Left cardiac atrium (tissue), 4 donors: ENCODE data around the gene RNF144A. TPM values are rescaled to one million over a fixed set of nuclear protein-coding genes. Genes with fewer than 3 reads are reported as not detected.

Experiments
- ATAC-seq, 2 donors: fragments of 200-7000 bp; cut with Tn5 transposase; one replicate each; pipeline ENCODE4 v1.9.1; 2020; ENCODE audit warnings: mild to moderate bottlenecking in 2 of 2, moderate library complexity in 2 of 2
- DNase-seq: peaks from one replicate; pipeline ENCODE4 v3.0.0-alpha.2; 2020
- intact Hi-C, 2 donors: fragments of 100-400 bp; cut with DNase I; formaldehyde crosslinking; loops; one replicate each; pipeline versions ENCODE4 v1.14.1 to v1.15.1; 2022 to 2023
- total RNA-seq, 2 donors: library from RNA; stranded (reverse); fragmentation: NEBNext Ultra II Directional; extraction: Animal tissue kit (Norgen Biotek cat#: 25700); gene quantifications; one replicate each; pipeline ENCODE4 v1.2.1, GENCODE V29; 2021
- donor health status: DM: no; HTN: yes; CAD: no.
- donor health status: DM: no; HTN: yes; CAD: no; lungs with severe emphysema.
- donor health status: DM: yes; HTN: yes; CAD: no.
- donor health status: Dilated cardiomyopathy.

RNF144A gene
- total RNA-seq, 2 donors from 2014 or later: 4.4 to 10.4 TPM

- intact Hi-C loops: loop anchor here in 1 of 2 donors (5.0 kb wide), 1 partner anchor 89 kb away; no protein-coding TSS in a partner anchor
- DNase-seq: no peak
- ATAC-seq: no peak
These were observed 94.3 kb downstream of the RNF144A start for GRCh38 chr2:7011356-7012083.

- DNase-seq (peak; percentile 58), ATAC-seq (peak in 1 of 2 donors; percentile 2)
- intact Hi-C loops: loop anchor here in 1 of 2 donors (5.0 kb wide), 1 partner anchor 90 kb away; no protein-coding TSS in a partner anchor
These were observed 95.0 kb downstream of the RNF144A start for GRCh38 chr2:7012141-7012764.

- intact Hi-C loops: loop anchor here in 1 of 2 donors (5.0 kb wide), 1 partner anchor 91 kb away; no protein-coding TSS in a partner anchor
- no peak for DNase-seq
- no peak for ATAC-seq
These were observed 96.4 kb downstream of the RNF144A start for GRCh38 chr2:7013471-7014160.

DNA sequence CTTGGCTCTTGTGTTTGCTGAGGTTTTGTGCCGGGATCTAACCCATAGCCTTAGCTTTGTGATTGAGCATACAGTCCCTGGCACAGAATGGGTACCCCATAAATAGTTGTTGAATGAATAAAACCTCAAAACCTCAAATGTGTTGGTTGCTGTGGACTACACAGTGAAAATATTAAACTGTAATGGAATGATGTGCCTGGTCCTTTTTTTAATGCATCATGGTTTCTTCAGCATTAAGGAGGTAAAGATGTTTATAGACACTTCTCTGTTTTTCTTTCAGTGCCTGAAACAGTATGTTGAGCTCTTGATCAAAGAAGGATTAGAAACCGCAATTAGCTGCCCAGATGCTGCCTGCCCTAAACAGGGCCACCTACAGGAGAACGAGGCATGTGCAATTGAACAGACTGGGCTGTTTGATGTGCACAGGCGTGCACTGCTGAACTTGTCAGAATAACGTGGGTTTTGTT is 97.0 kb downstream of the RNF144A start:
- ATAC-seq: no peak
- intact Hi-C loops: loop anchor here in 1 of 2 donors (5.0 kb wide), 1 partner anchor 92 kb away; no protein-coding TSS in a partner anchor
- DNase-seq: no peak

GRCh38 chr2:7015007-7015950 is 98.1 kb downstream of the RNF144A start:
- DNase-seq (no peak), ATAC-seq (peak; percentile 64 to 67)
- intact Hi-C loops: loop anchor here in 1 of 2 donors (5.0 kb wide), 1 partner anchor 33 kb away; no protein-coding TSS in a partner anchor

DNA sequence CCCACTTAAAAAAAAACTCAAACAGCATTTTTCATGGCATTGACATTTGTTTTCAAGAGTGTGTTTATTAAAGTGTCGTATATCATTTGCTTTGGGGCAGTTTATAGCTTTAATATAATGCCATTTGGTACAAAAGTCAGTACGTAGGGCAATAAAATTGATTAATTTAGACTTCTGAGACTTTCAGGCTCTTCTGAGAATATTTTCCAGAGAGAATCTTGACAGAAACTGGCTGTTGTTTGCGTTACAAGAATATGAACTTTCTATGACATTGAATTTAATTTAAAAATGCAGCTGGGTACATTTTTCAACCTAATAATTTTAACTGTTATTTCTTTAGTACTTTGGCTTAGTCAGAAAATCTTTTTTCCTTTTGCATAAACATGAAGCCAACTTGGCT is 98.9 kb downstream of the RNF144A start:
- ATAC-seq (no peak), DNase-seq (no peak)
- intact Hi-C loops: loop anchor here in 1 of 2 donors (5.0 kb wide), 1 partner anchor 34 kb away; no protein-coding TSS in a partner anchor

DNA sequence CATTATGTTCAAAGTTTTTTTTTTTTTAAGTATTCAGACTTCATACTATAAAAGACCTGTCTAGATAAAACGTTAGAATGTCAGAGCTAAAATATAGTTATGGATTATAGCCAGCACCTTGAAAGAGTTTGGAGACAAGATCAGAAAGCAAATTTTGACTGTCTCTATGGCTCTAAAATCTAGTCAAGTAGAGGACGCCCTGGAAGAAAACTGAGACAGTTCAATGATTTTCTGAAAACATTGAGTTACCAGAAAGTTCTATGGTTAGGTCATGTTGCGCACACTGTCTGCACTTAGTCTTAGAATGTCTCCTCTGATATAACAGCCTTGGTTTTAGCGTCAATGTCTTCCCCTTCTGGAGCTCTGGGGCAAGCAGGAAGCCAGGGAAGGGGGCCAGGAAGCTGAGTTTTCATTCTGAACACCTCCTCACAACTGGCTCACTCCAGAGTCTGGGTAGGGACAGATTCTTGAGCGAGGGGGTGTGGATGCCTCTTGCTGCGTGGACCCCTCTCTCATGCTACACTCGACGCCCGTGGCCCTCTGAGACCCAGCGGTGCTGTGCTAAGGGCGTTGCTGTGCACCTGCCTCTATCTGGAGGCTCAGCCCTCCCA is 99.5 kb downstream of the RNF144A start:
- DNase-seq (no peak), ATAC-seq (no peak)
- intact Hi-C loops: loop anchor here in 1 of 2 donors (5.0 kb wide), 1 partner anchor 34 kb away; no protein-coding TSS in a partner anchor

DNA sequence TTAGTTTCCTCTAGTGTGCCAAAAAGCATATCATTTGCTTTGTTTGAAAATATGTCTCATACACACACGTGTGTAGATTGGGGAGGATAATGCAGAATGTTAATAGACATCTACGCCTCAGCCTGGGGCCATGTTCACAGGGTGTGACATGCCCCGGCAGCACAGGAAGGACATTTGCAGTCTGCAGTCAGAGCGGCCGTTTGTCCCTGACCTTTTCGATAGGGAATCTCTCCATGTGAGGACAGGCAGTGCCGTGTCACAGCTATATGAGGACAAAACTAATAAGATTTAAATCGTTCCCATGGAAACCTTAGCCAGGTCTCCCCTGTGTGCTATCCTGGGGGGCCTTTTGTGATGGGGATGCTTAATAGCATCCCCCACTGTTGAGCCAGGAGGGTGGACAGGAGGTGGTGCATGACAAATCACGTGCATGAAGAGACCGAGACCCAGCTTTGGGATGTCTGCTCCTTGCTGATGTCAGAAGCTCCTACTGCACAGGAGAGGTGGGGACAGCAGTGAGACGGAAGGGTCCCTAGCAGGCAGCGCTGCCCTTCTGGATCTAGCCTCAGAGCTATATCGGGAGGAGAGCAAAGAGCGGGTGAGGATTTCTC is 100.6 kb downstream of the RNF144A start:
- intact Hi-C loops: loop anchor here in 1 of 2 donors (5.0 kb wide), 1 partner anchor 35 kb away; no protein-coding TSS in a partner anchor
- DNase-seq: no peak
- ATAC-seq: no peak

- ATAC-seq: no peak
- intact Hi-C loops: loop anchor here in 1 of 2 donors (5.0 kb wide), 1 partner anchor 36 kb away; no protein-coding TSS in a partner anchor
- DNase-seq: no peak
These were observed 101.1 kb downstream of the RNF144A start for GRCh38 chr2:7018282-7018701.

GRCh38 chr2:7018767-7019166 is 101.6 kb downstream of the RNF144A start:
- no peak for DNase-seq
- ATAC-seq: no peak
- intact Hi-C loops: loop anchor here in 1 of 2 donors (5.0 kb wide), 1 partner anchor 36 kb away; no protein-coding TSS in a partner anchor

GRCh38 chr2:7019191-7019590 is 102.0 kb downstream of the RNF144A start:
- ATAC-seq (no peak), DNase-seq (no peak)
- intact Hi-C loops: loop anchor here in 1 of 2 donors (5.0 kb wide), 1 partner anchor 37 kb away; no protein-coding TSS in a partner anchor

DNA sequence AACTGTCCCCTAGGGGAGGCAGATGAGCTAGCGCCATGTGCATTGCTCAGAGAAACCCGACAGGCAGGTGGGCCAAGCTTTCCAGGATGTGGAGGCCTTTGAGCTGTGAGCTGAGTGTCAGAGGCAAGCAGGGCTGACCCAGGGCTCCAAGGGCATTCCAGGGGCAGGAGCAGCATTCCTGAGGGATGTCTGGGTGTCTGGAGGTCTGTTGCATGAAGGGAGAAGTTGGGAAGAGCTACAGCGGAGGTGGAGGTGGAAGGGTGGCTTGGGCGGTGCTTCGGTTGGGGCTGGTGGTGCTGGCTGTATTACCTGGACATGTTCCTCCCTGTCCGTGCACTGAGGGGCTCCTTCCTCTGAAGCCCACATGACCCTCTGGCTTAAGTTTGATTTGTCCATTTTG is 102.8 kb downstream of the RNF144A start:
- DNase-seq (no peak), ATAC-seq (no peak)
- intact Hi-C loops: no loop called here

- ATAC-seq: no peak
- intact Hi-C loops: no loop called here
- DNase-seq: no peak
These were observed 103.3 kb downstream of the RNF144A start for GRCh38 chr2:7020468-7020867.

DNA sequence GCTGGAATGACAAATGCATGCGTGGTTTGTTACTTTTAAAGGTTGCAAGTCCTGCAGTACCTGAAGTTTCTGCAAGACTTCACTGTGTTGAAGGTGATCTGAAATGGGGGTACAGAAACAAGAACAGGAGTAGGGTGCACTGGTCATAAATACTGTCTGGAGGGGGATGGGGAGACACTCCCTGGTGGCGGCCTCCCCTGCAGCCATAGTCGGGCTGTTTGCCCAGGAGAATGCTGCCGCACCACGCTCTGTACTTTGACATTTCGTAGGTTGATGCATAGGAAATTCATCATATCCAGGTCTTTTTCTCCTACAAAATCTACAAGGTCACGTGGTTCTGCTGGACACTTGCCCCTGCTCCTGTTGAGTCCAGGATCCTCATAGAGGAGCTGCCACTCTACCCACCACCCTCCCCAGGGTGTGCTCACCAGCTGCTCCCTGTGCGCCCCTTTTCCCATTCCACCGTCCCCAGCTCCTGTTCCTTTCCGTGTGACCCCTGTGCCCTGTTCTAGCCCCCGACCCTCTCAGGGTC is 103.8 kb downstream of the RNF144A start:
- no peak for DNase-seq
- intact Hi-C loops: no loop called here
- ATAC-seq: no peak

DNA sequence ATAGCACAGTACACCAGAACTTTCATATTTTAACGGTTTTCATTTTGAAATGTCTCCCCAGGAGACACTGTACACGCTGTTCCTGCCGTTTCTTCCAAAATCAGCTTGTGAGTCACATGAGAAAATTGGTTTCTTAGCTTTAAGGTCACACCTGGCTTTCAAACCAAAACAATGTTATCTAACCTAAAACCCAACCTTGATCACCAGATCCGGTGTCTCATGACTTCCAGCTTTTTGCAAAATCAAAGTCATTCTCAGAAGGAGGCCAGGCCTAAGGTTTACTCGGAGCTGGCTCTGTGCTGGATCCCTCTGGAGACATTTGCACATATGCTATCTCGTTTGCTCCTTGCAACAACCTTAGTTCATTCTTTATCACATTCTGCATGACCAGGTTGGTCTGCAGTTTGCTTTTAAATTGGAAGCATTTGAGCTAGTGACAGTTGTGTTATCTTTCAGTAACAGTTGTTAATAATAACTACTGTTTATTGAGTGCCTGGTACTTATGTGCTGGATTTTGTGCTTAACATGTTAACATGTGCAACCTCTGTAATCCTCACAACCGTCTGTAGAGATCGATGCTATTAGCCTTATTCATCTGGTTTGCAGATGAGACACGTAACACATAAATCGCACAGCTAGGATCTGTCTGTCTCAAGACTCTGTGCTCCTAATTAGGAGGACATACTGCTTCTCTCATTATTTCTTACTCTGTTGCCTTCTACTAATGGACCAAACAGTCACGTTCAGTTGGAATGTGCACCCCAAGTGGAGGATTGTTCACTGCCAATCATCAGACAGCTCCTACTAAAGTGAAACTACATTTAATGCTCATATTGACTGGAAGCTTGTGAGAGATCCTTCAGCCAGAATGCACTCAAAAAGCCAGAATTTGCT is 105.5 kb downstream of the RNF144A start:
- no peak for DNase-seq
- intact Hi-C loops: no loop called here
- no peak for ATAC-seq

- intact Hi-C loops: no loop called here
- ATAC-seq (peak; percentile 58 to 84), DNase-seq (no peak)
These were observed 106.3 kb downstream of the RNF144A start for GRCh38 chr2:7023542-7023941.
